ENCODE data around the gene FIP1L1. TPM values are rescaled to one million over a fixed set of nuclear protein-coding genes. Genes with fewer than 3 reads are reported as not detected.

FIP1L1 gene
- total and polyA plus RNA-seq, 2 donors (not counting 1 experiment from before 2014, with no cell fraction given) = 19.0 to 79.3 TPM

DNA sequence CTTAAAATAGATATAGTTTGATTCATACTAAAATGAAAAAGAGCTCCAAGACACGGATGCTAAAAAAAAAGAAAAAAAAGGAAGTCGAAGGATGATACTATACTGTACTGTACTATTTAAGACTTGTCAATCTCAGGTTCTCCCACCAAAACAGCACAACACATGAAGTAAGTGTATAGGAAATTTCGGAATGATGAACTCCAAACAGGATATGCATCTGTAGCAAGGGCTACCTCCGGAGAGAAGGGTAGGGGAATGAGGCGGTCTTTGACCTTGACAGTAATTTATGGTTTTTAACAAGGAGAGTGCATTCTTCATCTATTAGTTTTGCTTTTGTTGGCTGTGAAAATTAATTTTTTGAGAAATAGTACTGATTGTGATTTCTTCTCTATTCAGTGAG, 541 bp upstream of the FIP1L1 start:
- POLR2A ChIA-PET = interaction anchor here (1.3 kb wide), 1 partner anchor 687 kb away, joined by 4 read pairs; the partner anchor contains the start of gene CHIC2
- no peak for DNase-seq
- WGBS (ENCODE audit: insufficient coverage) = 53% methylated on average over 2 of the region's 5 CpGs

More for the DNA sequence above, 541 bp upstream of the FIP1L1 start:
- H3K4me3 Mint-ChIP-seq = peak overlapping the region; percentile 100
- Histone ChIP-seq H4K20me1 (ENCODE audit: control insufficient read depth, insufficient read depth, low read length, poor library complexity, severe bottlenecking) (peaks cover 21% of the 10 kb centered on the region), H3K4me2 (replicated peaks; ENCODE audit: low read depth, low read length, poor library complexity, severe bottlenecking) (peak overlapping the region; percentile 90), H3K27me3 (replicated peaks in 1 of 4; ENCODE audit: control extremely low read depth in 1 of 4, control insufficient read depth in 3 of 4, insufficient read depth in 4 of 4, low read length in 3 of 4) (peaks cover 0 to 5% (median 0%) of the 10 kb centered on the region in 4 experiments), H3K4me3 (ENCODE audit: control extremely low read depth in 1 of 5, extremely low read depth in 1 of 5, insufficient read depth in 1 of 5, low read depth in 2 of 5, low read length in 4 of 5) (peak overlapping the region; percentile 65 to 95 (median 85)), H3K4me1 (ENCODE audit: control insufficient read depth in 2 of 2, insufficient read depth in 2 of 2, low read length in 2 of 2) (peaks cover 7 to 28% of the 10 kb centered on the region in 2 donors), H3K79me2 (ENCODE audit: control insufficient read depth, insufficient read depth, low read length) (peaks cover 43% of the 10 kb centered on the region), H3K9me3 (ENCODE audit: control extremely low read depth in 1 of 3, control insufficient read depth in 2 of 3, insufficient read depth in 1 of 3, low read length in 2 of 3) (no peaks in the 10 kb centered on the region), H3K27ac (ENCODE audit: low read length in 2 of 2) (peak overlapping the region; percentile 79 to 88), H2AFZ (ENCODE audit: insufficient read depth, low read depth, low read length, poor library complexity, severe bottlenecking) (peak overlapping the region; percentile 98), H3K36me3 (replicated peaks in 1 of 2; ENCODE audit: control extremely low read depth in 1 of 2, control insufficient read depth in 1 of 2, extremely low read depth in 1 of 2, insufficient read depth in 2 of 2, low read length in 1 of 2) (no peaks in the 10 kb centered on the region), H3K9ac (ENCODE audit: low read length) (peak overlapping the region; percentile 95)
- no peak for ATAC-seq (ENCODE audit: low read depth)
- CTCF ChIA-PET = interaction anchor here (0.9 kb wide), 1 partner anchor 11 kb away, joined by 4 read pairs; the partner anchor contains the start of gene SCFD2
- intact Hi-C loops (cut with micrococcal nuclease) = loop anchor here (1.0 to 2.0 kb wide), 2 partner anchors 11 to 664 kb away; partner anchors contain the start of gene SCFD2
- H3K27me3 Mint-ChIP-seq = peaks cover 5% of the 10 kb centered on the region
- peaks cover 31% of the 10 kb centered on the region for H3K4me1 Mint-ChIP-seq
- peak overlapping the region; percentile 99 for H3K27ac Mint-ChIP-seq
- H3K9me3 Mint-ChIP-seq (ENCODE audit: insufficient read depth) = no peaks in the 10 kb centered on the region
- TF ChIP-seq CTCF (IDR thresholded peaks at IDR 0.05) = no peak
- no peak for TF ChIP-seq EZH2 (IDR thresholded peaks at IDR 0.05; ENCODE audit: borderline replicate concordance, insufficient read depth, low read depth, low read length, poor library complexity, severe bottlenecking)

All from B cell (primary cell).